ENCODE measurements around the gene ENOX1. TPM values are rescaled to one million over a fixed set of nuclear protein-coding genes. Genes with fewer than 3 reads are reported as not detected.

Gene ENOX1
- total RNA-seq, 1 donor from 2014 or later, result 8.7 TPM

DNA sequence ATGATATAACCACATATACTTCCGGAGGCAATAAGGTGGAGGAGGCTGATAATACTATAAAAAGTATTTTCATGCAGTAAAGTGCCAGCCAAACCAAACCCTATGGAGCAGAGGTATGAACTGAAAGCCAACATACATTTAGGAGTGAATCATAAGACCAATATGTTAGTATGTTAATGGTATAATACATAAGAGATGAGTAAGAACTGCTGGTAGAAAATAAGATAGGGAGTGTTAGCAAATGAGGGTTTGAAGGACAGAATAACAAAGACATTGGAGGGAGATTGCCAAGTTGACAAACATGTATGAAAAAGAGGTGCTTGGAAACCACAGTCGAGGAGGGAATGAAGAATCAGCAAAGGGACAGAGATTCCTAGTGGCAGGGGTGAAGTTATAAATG, 10.8 kb downstream of the ENOX1 start:
- no peak overlapping the region for H3K4me3 Mint-ChIP-seq (ENCODE audit: unreplicated experiment)
- H3K9me3 Mint-ChIP-seq (ENCODE audit: unreplicated experiment), result peaks cover 3% of the 10 kb centered on the region
- no peak for DNase-seq
- no peaks in the 10 kb centered on the region for H3K36me3 Mint-ChIP-seq (ENCODE audit: unreplicated experiment)
- TF ChIP-seq CTCF (IDR thresholded peaks at IDR 0.05; ENCODE audit: partially characterized antibody, unreplicated experiment), result no peak
- no peak overlapping the region for H3K27ac Mint-ChIP-seq (ENCODE audit: unreplicated experiment)
- H3K4me1 Mint-ChIP-seq (ENCODE audit: low read depth, unreplicated experiment), result peaks cover 5% of the 10 kb centered on the region
- peaks cover 3% of the 10 kb centered on the region for H3K27me3 Mint-ChIP-seq (ENCODE audit: unreplicated experiment)

GRCh38 chr13:43773602-43774001, 13.2 kb downstream of the ENOX1 start:
- Mint-ChIP-seq H3K27me3 (ENCODE audit: unreplicated experiment) (peaks cover 3% of the 10 kb centered on the region), H3K9me3 (ENCODE audit: unreplicated experiment) (peaks cover 1% of the 10 kb centered on the region), H3K27ac (ENCODE audit: unreplicated experiment) (no peak overlapping the region), H3K4me3 (ENCODE audit: unreplicated experiment) (no peak overlapping the region), H3K4me1 (ENCODE audit: low read depth, unreplicated experiment) (peaks cover 10% of the 10 kb centered on the region), H3K36me3 (ENCODE audit: unreplicated experiment) (no peaks in the 10 kb centered on the region)
- DNase-seq, result no peak
- TF ChIP-seq CTCF (IDR thresholded peaks at IDR 0.05; ENCODE audit: partially characterized antibody, unreplicated experiment), result no peak

DNA sequence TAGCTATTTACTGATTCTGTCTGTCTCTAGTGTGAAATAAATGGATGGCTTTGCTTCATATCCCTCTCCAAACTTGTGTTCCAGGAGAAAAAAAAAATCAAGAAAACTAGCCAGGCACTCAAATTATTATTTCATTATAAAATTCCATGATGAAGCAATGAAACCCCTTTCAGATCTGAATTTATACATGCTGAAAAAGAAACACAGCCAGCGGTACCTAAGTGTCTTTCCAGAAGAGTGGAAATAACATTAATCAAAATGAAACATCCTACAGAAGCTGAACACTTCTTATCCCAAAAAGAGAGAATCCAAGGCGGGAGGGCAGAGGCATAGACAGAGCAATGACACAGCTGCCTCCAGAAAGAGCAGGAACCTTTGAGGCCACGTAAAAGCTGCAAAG, 15.9 kb downstream of the ENOX1 start:
- peaks cover 10% of the 10 kb centered on the region for H3K4me1 Mint-ChIP-seq (ENCODE audit: low read depth, unreplicated experiment)
- no peak overlapping the region for H3K27ac Mint-ChIP-seq (ENCODE audit: unreplicated experiment)
- no peak for TF ChIP-seq CTCF (IDR thresholded peaks at IDR 0.05; ENCODE audit: partially characterized antibody, unreplicated experiment)
- H3K4me3 Mint-ChIP-seq (ENCODE audit: unreplicated experiment), result no peak overlapping the region
- DNase-seq, result no peak
- no peaks in the 10 kb centered on the region for H3K36me3 Mint-ChIP-seq (ENCODE audit: unreplicated experiment)
- H3K9me3 Mint-ChIP-seq (ENCODE audit: unreplicated experiment), result peaks cover 4% of the 10 kb centered on the region
- peaks cover 3% of the 10 kb centered on the region for H3K27me3 Mint-ChIP-seq (ENCODE audit: unreplicated experiment)

DNA sequence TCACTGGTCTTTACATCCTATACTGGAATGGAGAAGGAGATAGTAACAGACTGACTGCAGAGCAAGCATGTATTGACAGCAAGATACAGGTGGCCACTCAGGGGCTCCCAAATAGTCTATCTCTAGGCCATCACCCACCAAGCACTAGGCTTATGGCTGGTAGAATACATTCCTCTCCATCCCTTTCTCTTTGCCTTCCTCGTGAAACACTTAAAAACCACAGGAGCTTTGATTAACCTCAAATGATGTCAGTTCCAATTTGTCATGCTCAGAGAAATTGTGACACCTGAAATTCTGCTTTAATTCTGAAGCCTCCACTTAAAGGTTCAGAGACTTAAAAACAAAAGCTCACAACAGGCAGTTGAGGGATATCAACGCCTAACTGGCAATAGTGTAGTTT, 17.2 kb downstream of the ENOX1 start:
- no peak for DNase-seq
- no peak overlapping the region for H3K4me3 Mint-ChIP-seq (ENCODE audit: unreplicated experiment)
- TF ChIP-seq CTCF (IDR thresholded peaks at IDR 0.05; ENCODE audit: partially characterized antibody, unreplicated experiment), result no peak
- H3K27me3 Mint-ChIP-seq (ENCODE audit: unreplicated experiment), result peaks cover 2% of the 10 kb centered on the region
- H3K4me1 Mint-ChIP-seq (ENCODE audit: low read depth, unreplicated experiment), result peaks cover 10% of the 10 kb centered on the region
- H3K27ac Mint-ChIP-seq (ENCODE audit: unreplicated experiment), result no peak overlapping the region
- peaks cover 4% of the 10 kb centered on the region for H3K9me3 Mint-ChIP-seq (ENCODE audit: unreplicated experiment)
- no peaks in the 10 kb centered on the region for H3K36me3 Mint-ChIP-seq (ENCODE audit: unreplicated experiment)

DNA sequence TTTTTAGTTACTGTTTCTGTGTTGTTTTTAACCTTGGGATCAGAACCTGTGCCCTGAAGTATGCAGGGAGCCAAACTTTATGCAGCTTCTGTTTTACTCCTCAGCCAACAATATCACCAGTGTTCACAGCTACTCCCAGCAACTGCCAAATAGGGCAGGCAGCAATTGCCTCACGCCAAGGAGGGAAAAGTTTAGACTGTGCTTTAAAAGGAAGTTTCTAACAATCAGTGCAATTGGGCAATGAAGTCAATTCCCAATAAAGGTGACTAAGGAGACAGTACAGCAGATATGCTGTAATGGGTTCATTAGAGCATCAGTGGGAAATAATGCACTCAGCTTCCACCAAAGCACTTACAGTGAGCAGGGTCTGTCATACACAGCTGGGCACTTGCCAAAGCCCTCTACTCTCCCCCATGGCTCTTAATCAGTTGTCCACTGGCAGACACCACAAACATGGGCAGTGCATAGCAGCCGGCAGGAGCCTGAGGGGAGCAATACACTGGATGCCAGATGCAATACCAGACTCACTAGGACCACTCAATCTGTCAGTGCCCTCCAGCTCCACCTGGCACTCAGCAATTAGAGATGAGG, 19.3 kb downstream of the ENOX1 start:
- Mint-ChIP-seq H3K4me1 (ENCODE audit: low read depth, unreplicated experiment) (peaks cover 14% of the 10 kb centered on the region), H3K27me3 (ENCODE audit: unreplicated experiment) (no peaks in the 10 kb centered on the region), H3K36me3 (ENCODE audit: unreplicated experiment) (no peaks in the 10 kb centered on the region), H3K27ac (ENCODE audit: unreplicated experiment) (peak overlapping the region; percentile 74), H3K4me3 (ENCODE audit: unreplicated experiment) (no peak overlapping the region), H3K9me3 (ENCODE audit: unreplicated experiment) (peaks cover 4% of the 10 kb centered on the region)
- TF ChIP-seq CTCF (IDR thresholded peaks at IDR 0.05; ENCODE audit: partially characterized antibody, unreplicated experiment), result no peak
- peak; percentile 62 for DNase-seq
